Activated CD8-positive, alpha-beta memory T cell treated with anti-CD3 and anti-CD28 coated beads, Interleukin-2, amount 50 U/mL, for 1 hour (primary cell): Measurements from ENCODE around the gene ILKAP.

Source experiments
- DNase-seq: peaks from one replicate; pipeline ENCODE4 v3.0.0-alpha.2; 2020; ENCODE audit errors: extremely low read depth

ILKAP gene

GRCh38 chr2:238237431-238238135 lies 34.1 kb upstream of the ILKAP start:
- DNase-seq: no peak

- no peak for DNase-seq
These were observed 33.1 kb upstream of the ILKAP start for GRCh38 chr2:238236571-238236970.

GRCh38 chr2:238235856-238236255 lies 32.4 kb upstream of the ILKAP start:
- no peak for DNase-seq

GRCh38 chr2:238235331-238235732 lies 31.8 kb upstream of the ILKAP start:
- no peak for DNase-seq

- DNase-seq: no peak
These were observed 30.1 kb upstream of the ILKAP start for GRCh38 chr2:238233625-238234024.

GRCh38 chr2:238231809-238232208 lies 28.3 kb upstream of the ILKAP start:
- no peak for DNase-seq

- peak; percentile 29 for DNase-seq
These were observed 27.8 kb upstream of the ILKAP start for GRCh38 chr2:238231251-238231793.

GRCh38 chr2:238230699-238231098 lies 27.2 kb upstream of the ILKAP start:
- DNase-seq: no peak

GRCh38 chr2:238228700-238229099 lies 25.2 kb upstream of the ILKAP start:
- no peak for DNase-seq

- DNase-seq: no peak
These were observed 24.1 kb upstream of the ILKAP start for GRCh38 chr2:238227587-238228032.

- no peak for DNase-seq
These were observed 23.4 kb upstream of the ILKAP start for GRCh38 chr2:238226698-238227586.

GRCh38 chr2:238225911-238226697 lies 22.6 kb upstream of the ILKAP start:
- DNase-seq: no peak

GRCh38 chr2:238225121-238225520 lies 21.6 kb upstream of the ILKAP start:
- no peak for DNase-seq

GRCh38 chr2:238224356-238225035 lies 21.0 kb upstream of the ILKAP start:
- DNase-seq: no peak

GRCh38 chr2:238220892-238221521 lies 17.5 kb upstream of the ILKAP start:
- no peak for DNase-seq

- no peak for DNase-seq
These were observed 16.9 kb upstream of the ILKAP start for GRCh38 chr2:238220274-238220891.

GRCh38 chr2:238216651-238217184 lies 13.2 kb upstream of the ILKAP start:
- no peak for DNase-seq

GRCh38 chr2:238207006-238207405 lies 3.5 kb upstream of the ILKAP start:
- DNase-seq: no peak

- DNase-seq: no peak
These were observed 633 bp upstream of the ILKAP start for GRCh38 chr2:238203973-238204683.
